HG03060 (cell line): Measurements from ENCODE around the gene SORL1.

ENCODE experiments used
- ATAC-seq: cut with Tn5 transposase; IDR thresholded peaks from one replicate; pipeline ENCODE4 v1.9.1; 2021; ENCODE audit warnings: low read depth, moderate number of reproducible peaks; ENCODE audit not compliant: unreplicated experiment

The SORL1 gene

GRCh38 chr11:121577106-121577848 lies 125.2 kb downstream of the SORL1 start:
- no peak for ATAC-seq

- no peak for ATAC-seq
These were observed 126.3 kb downstream of the SORL1 start for GRCh38 chr11:121578251-121578976.

GRCh38 chr11:121580154-121580553 lies 128.0 kb downstream of the SORL1 start:
- no peak for ATAC-seq

- no peak for ATAC-seq
These were observed 129.5 kb downstream of the SORL1 start for GRCh38 chr11:121581607-121582006.

GRCh38 chr11:121582296-121582695 lies 130.2 kb downstream of the SORL1 start:
- ATAC-seq, result no peak

- ATAC-seq, result no peak
These were observed 131.7 kb downstream of the SORL1 start for GRCh38 chr11:121583825-121584224.

GRCh38 chr11:121586750-121587149 lies 134.6 kb downstream of the SORL1 start:
- no peak for ATAC-seq

GRCh38 chr11:121587182-121587581 lies 135.1 kb downstream of the SORL1 start:
- ATAC-seq, result no peak

GRCh38 chr11:121588747-121589146 lies 136.6 kb downstream of the SORL1 start:
- no peak for ATAC-seq

GRCh38 chr11:121589946-121590537 lies 137.9 kb downstream of the SORL1 start:
- peak; percentile 55 for ATAC-seq

GRCh38 chr11:121590772-121591404 lies 138.8 kb downstream of the SORL1 start:
- no peak for ATAC-seq

- no peak for ATAC-seq
These were observed 139.4 kb downstream of the SORL1 start for GRCh38 chr11:121591405-121592033.

- no peak for ATAC-seq
These were observed 140.6 kb downstream of the SORL1 start for GRCh38 chr11:121592708-121593107.

GRCh38 chr11:121595717-121596161 lies 143.6 kb downstream of the SORL1 start:
- ATAC-seq, result no peak

- no peak for ATAC-seq
These were observed 144.4 kb downstream of the SORL1 start for GRCh38 chr11:121596195-121597155.

GRCh38 chr11:121603316-121603715 lies 151.2 kb downstream of the SORL1 start:
- ATAC-seq, result no peak

- no peak for ATAC-seq
These were observed 152.0 kb downstream of the SORL1 start for GRCh38 chr11:121604152-121604551.

GRCh38 chr11:121606354-121606753 lies 154.2 kb downstream of the SORL1 start:
- ATAC-seq, result no peak

GRCh38 chr11:121607341-121607740 lies 155.2 kb downstream of the SORL1 start:
- no peak for ATAC-seq
